Immature natural killer cell (primary cell): ENCODE data around the gene SLC25A13. TPM values are rescaled to one million over a fixed set of nuclear protein-coding genes. Genes with fewer than 3 reads are reported as not detected.

Experiments used
- DNase-seq, 3 donors: peaks; one replicate each; pipeline ENCODE4 v3.0.0; 2022; ENCODE audit warnings: mixed read lengths in 1 of 3
- H3K27ac Mint-ChIP-seq, 6 donors: one replicate each; pipeline ENCODE4 v1.8.0; 2020; ENCODE audit warnings: mixed read lengths in 6 of 6, mild to moderate bottlenecking in 5 of 6, inconsistent platforms in 4 of 6, moderate library complexity in 3 of 6
- H3K27me3 Mint-ChIP-seq, 3 donors: one replicate each; pipeline ENCODE4 v1.8.0; 2020 to 2021; ENCODE audit warnings: low read depth in 3 of 3, mild to moderate bottlenecking in 3 of 3, mixed read lengths in 3 of 3, moderate library complexity in 3 of 3, inconsistent platforms in 1 of 3
- H3K36me3 Mint-ChIP-seq, 3 donors: one replicate each; pipeline ENCODE4 v1.8.0; 2020; ENCODE audit warnings: mixed read lengths in 3 of 3, inconsistent platforms in 2 of 3, mild to moderate bottlenecking in 2 of 3
- H3K4me1 Mint-ChIP-seq, 2 donors: one replicate each; pipeline ENCODE4 v1.8.0; 2020; ENCODE audit warnings: inconsistent platforms in 2 of 2, mild to moderate bottlenecking in 2 of 2, mixed read lengths in 2 of 2, moderate library complexity in 1 of 2
- H3K4me3 Mint-ChIP-seq, 5 donors: one replicate each; pipeline ENCODE4 v1.8.0; 2020; ENCODE audit warnings: mild to moderate bottlenecking in 5 of 5, mixed read lengths in 5 of 5, inconsistent platforms in 3 of 5, moderate library complexity in 3 of 5
- H3K9me3 Mint-ChIP-seq, 6 donors: one replicate each; pipeline ENCODE4 v1.8.0; 2020; ENCODE audit warnings: mild to moderate bottlenecking in 6 of 6, mixed read lengths in 6 of 6, inconsistent platforms in 4 of 6, moderate library complexity in 3 of 6
- polyA plus RNA-seq, 3 donors: library from polyadenylated mRNA; unstranded; fragments of 300-500 nt; fragmentation: Illumina TruSeq; gene quantifications; one replicate each; pipeline ENCODE4 v1.2.3, GENCODE V29; 2021

The SLC25A13 gene
- polyA plus RNA-seq, 3 donors from 2014 or later = 4.2 to 9.3 (median 5.3) TPM

- DNase-seq = no peak
- peaks cover 0 to 1% (median 0%) of the 10 kb centered on the region in 3 donors for H3K36me3 Mint-ChIP-seq
- H3K4me1 Mint-ChIP-seq = peaks cover 14 to 39% of the 10 kb centered on the region in 2 donors
- no peaks in the 10 kb centered on the region for H3K9me3 Mint-ChIP-seq
- H3K27ac Mint-ChIP-seq = peak overlapping the region in 1 of 6 donors; percentile 39
- peaks cover 0 to 3% (median 0%) of the 10 kb centered on the region in 3 donors for H3K27me3 Mint-ChIP-seq
- no peak overlapping the region for H3K4me3 Mint-ChIP-seq
Measured at GRCh38 chr7:96314402-96315124, 7.3 kb downstream of the SLC25A13 start.

GRCh38 chr7:96313940-96314339 lies 8.0 kb downstream of the SLC25A13 start:
- peak overlapping the region in 1 of 6 donors; percentile 39 for H3K27ac Mint-ChIP-seq
- H3K36me3 Mint-ChIP-seq = peaks cover 0 to 3% (median 0%) of the 10 kb centered on the region in 3 donors
- H3K4me3 Mint-ChIP-seq = no peak overlapping the region
- peaks cover 14 to 39% of the 10 kb centered on the region in 2 donors for H3K4me1 Mint-ChIP-seq
- H3K9me3 Mint-ChIP-seq = no peaks in the 10 kb centered on the region
- DNase-seq = no peak
- H3K27me3 Mint-ChIP-seq = peaks cover 0 to 3% (median 0%) of the 10 kb centered on the region in 3 donors

GRCh38 chr7:96312502-96312901 lies 9.4 kb downstream of the SLC25A13 start:
- peaks cover 0 to 3% (median 0%) of the 10 kb centered on the region in 3 donors for H3K36me3 Mint-ChIP-seq
- H3K9me3 Mint-ChIP-seq = no peaks in the 10 kb centered on the region
- peaks cover 0 to 3% (median 0%) of the 10 kb centered on the region in 3 donors for H3K27me3 Mint-ChIP-seq
- H3K4me1 Mint-ChIP-seq = peaks cover 17 to 29% of the 10 kb centered on the region in 2 donors
- H3K27ac Mint-ChIP-seq = no peak overlapping the region
- DNase-seq = no peak
- H3K4me3 Mint-ChIP-seq = no peak overlapping the region

GRCh38 chr7:96311967-96312366 lies 9.9 kb downstream of the SLC25A13 start:
- Mint-ChIP-seq H3K4me1 (peaks cover 17 to 29% of the 10 kb centered on the region in 2 donors), H3K27ac (no peak overlapping the region)

GRCh38 chr7:96310110-96310509 lies 11.8 kb downstream of the SLC25A13 start:
- Mint-ChIP-seq H3K4me1 (peaks cover 22 to 35% of the 10 kb centered on the region in 2 donors), H3K9me3 (no peaks in the 10 kb centered on the region), H3K4me3 (no peak overlapping the region), H3K27me3 (peaks cover 0 to 3% (median 0%) of the 10 kb centered on the region in 3 donors), H3K36me3 (peaks cover 0 to 3% (median 0%) of the 10 kb centered on the region in 3 donors), H3K27ac (no peak overlapping the region)
- no peak for DNase-seq

More at GRCh38 chr7:96311967-96312366, 9.9 kb downstream of the SLC25A13 start:
- no peak for DNase-seq
- peaks cover 0 to 3% (median 0%) of the 10 kb centered on the region in 3 donors for H3K27me3 Mint-ChIP-seq
- peaks cover 0 to 3% (median 0%) of the 10 kb centered on the region in 3 donors for H3K36me3 Mint-ChIP-seq
- H3K4me3 Mint-ChIP-seq = no peak overlapping the region
- no peaks in the 10 kb centered on the region for H3K9me3 Mint-ChIP-seq

GRCh38 chr7:96308950-96309263 lies 13.0 kb downstream of the SLC25A13 start:
- Mint-ChIP-seq H3K4me3 (no peak overlapping the region), H3K27me3 (peaks cover 0 to 2% (median under 1%) of the 10 kb centered on the region in 3 donors), H3K27ac (no peak overlapping the region), H3K4me1 (peaks cover 20 to 39% of the 10 kb centered on the region in 2 donors), H3K36me3 (peaks cover 0 to 3% (median 0%) of the 10 kb centered on the region in 3 donors), H3K9me3 (no peaks in the 10 kb centered on the region)
- no peak for DNase-seq

- DNase-seq = no peak
- H3K27ac Mint-ChIP-seq = no peak overlapping the region
- H3K36me3 Mint-ChIP-seq = peaks cover 0 to 3% (median 0%) of the 10 kb centered on the region in 3 donors
- H3K4me3 Mint-ChIP-seq = no peak overlapping the region
- peaks cover 20 to 43% of the 10 kb centered on the region in 2 donors for H3K4me1 Mint-ChIP-seq
- H3K9me3 Mint-ChIP-seq = no peaks in the 10 kb centered on the region
- peaks cover 0 to 2% (median 0%) of the 10 kb centered on the region in 3 donors for H3K27me3 Mint-ChIP-seq
Measured at GRCh38 chr7:96308253-96308949, 13.5 kb downstream of the SLC25A13 start.

- peaks cover 0 to 2% (median 0%) of the 10 kb centered on the region in 3 donors for H3K27me3 Mint-ChIP-seq
- H3K27ac Mint-ChIP-seq = peak overlapping the region in 1 of 6 donors; percentile 37
- DNase-seq = no peak
- peaks cover 18 to 47% of the 10 kb centered on the region in 2 donors for H3K4me1 Mint-ChIP-seq
- no peak overlapping the region for H3K4me3 Mint-ChIP-seq
- no peaks in the 10 kb centered on the region for H3K9me3 Mint-ChIP-seq
- H3K36me3 Mint-ChIP-seq = peaks cover 0 to 3% (median 0%) of the 10 kb centered on the region in 3 donors
Measured at GRCh38 chr7:96306385-96307125, 15.3 kb downstream of the SLC25A13 start.

- Mint-ChIP-seq H3K27ac (no peak overlapping the region), H3K4me1 (peaks cover 14 to 46% of the 10 kb centered on the region in 2 donors), H3K36me3 (peaks cover 0 to 3% (median 0%) of the 10 kb centered on the region in 3 donors), H3K27me3 (peaks cover 0 to 2% (median 0%) of the 10 kb centered on the region in 3 donors), H3K9me3 (no peaks in the 10 kb centered on the region), H3K4me3 (no peak overlapping the region)
- no peak for DNase-seq
Measured at GRCh38 chr7:96305915-96306314, 16.0 kb downstream of the SLC25A13 start.

- Mint-ChIP-seq H3K36me3 (peaks cover 0 to 2% (median 0%) of the 10 kb centered on the region in 3 donors), H3K27me3 (peaks cover 0 to 2% (median 0%) of the 10 kb centered on the region in 3 donors), H3K4me1 (peaks cover 14 to 52% of the 10 kb centered on the region in 2 donors), H3K4me3 (no peak overlapping the region), H3K9me3 (no peaks in the 10 kb centered on the region), H3K27ac (peak overlapping the region in 1 of 6 donors; percentile 34)
- no peak for DNase-seq
Measured at GRCh38 chr7:96304573-96304972, 17.3 kb downstream of the SLC25A13 start.

- Mint-ChIP-seq H3K4me1 (peaks cover 14 to 52% of the 10 kb centered on the region in 2 donors), H3K27ac (no peak overlapping the region), H3K4me3 (no peak overlapping the region)
Measured at GRCh38 chr7:96303686-96304443, 18.0 kb downstream of the SLC25A13 start.

GRCh38 chr7:96303105-96303685 lies 18.7 kb downstream of the SLC25A13 start:
- DNase-seq = no peak
- Mint-ChIP-seq H3K4me3 (no peak overlapping the region), H3K27ac (no peak overlapping the region), H3K36me3 (no peaks in the 10 kb centered on the region), H3K4me1 (peaks cover 12 to 52% of the 10 kb centered on the region in 2 donors), H3K9me3 (no peaks in the 10 kb centered on the region), H3K27me3 (peaks cover 0 to 2% (median 0%) of the 10 kb centered on the region in 3 donors)

More at GRCh38 chr7:96303686-96304443, 18.0 kb downstream of the SLC25A13 start:
- no peak for DNase-seq
- H3K27me3 Mint-ChIP-seq = peaks cover 0 to 2% (median 0%) of the 10 kb centered on the region in 3 donors
- no peaks in the 10 kb centered on the region for H3K9me3 Mint-ChIP-seq
- H3K36me3 Mint-ChIP-seq = no peaks in the 10 kb centered on the region
